GM12874 (cell line): ENCODE measurements around the gene RIPK1.

Experiments
- CTCF ChIP-seq: IDR thresholded peaks from 2 replicates; pipeline ENCODE4 v1.5.1; 2011; ENCODE audit warnings: low read depth, mild to moderate bottlenecking, control low read depth, low read length, moderate library complexity; ENCODE audit not compliant: insufficient read depth

RIPK1 gene

GRCh38 chr6:3117912-3118352, 49.6 kb downstream of the RIPK1 start:
- no peak for TF ChIP-seq CTCF

- TF ChIP-seq CTCF: no peak
Measured at GRCh38 chr6:3118353-3119039, 50.2 kb downstream of the RIPK1 start, which contains the start of gene BPHL. BPHL (plus strand) TSS chr6:3118711; CDS start chr6:3118741, 30 bp downstream.

GRCh38 chr6:3119040-3119723, 50.9 kb downstream of the RIPK1 start:
- TF ChIP-seq CTCF: no peak

- no peak for TF ChIP-seq CTCF
Measured at GRCh38 chr6:3120765-3121089, 52.4 kb downstream of the RIPK1 start.

- no peak for TF ChIP-seq CTCF
Measured at GRCh38 chr6:3122823-3123182, 54.5 kb downstream of the RIPK1 start.

- TF ChIP-seq CTCF: no peak
Measured at GRCh38 chr6:3124667-3125066, 56.4 kb downstream of the RIPK1 start.

- no peak for TF ChIP-seq CTCF
Measured at GRCh38 chr6:3125815-3126214, 57.5 kb downstream of the RIPK1 start.
